Fibroblast of lung (primary cell): ENCODE results near the gene DIO3. TPM values are rescaled to one million over a fixed set of nuclear protein-coding genes. Genes with fewer than 3 reads are reported as not detected.

Experiments used
- DNase-seq, 2 donors: peaks; one replicate each; pipeline versions ENCODE4 v3.0.0 to v3.0.0-alpha.2; 2010; ENCODE audit warnings: low read depth in 2 of 2
- H2AFZ ChIP-seq: 2 replicates; pipeline ENCODE4 v1.5.1; 2012; ENCODE audit warnings: low read length, control low read depth, inconsistent platforms
- H3K27ac ChIP-seq: 2 replicates; pipeline ENCODE4 v1.5.1; 2011; ENCODE audit warnings: low read length, control low read depth; ENCODE audit not compliant: insufficient read depth
- H3K27me3 ChIP-seq: 2 replicates; pipeline ENCODE4 v1.5.1; 2011; ENCODE audit warnings: mild to moderate bottlenecking, low read length; ENCODE audit not compliant: control insufficient read depth, insufficient read depth
- H3K36me3 ChIP-seq: 2 replicates; pipeline ENCODE4 v1.5.1; 2011; ENCODE audit warnings: low read length; ENCODE audit not compliant: control insufficient read depth, insufficient read depth
- H3K4me1 ChIP-seq: 2 replicates; pipeline ENCODE4 v1.5.1; 2011; ENCODE audit warnings: low read length; ENCODE audit not compliant: control insufficient read depth, insufficient read depth; ENCODE audit errors: extremely low read depth
- H3K4me2 ChIP-seq: 2 replicates; pipeline ENCODE4 v1.5.1; 2011; ENCODE audit warnings: low read length, control low read depth; ENCODE audit not compliant: insufficient read depth; ENCODE audit errors: extremely low read depth
- H3K4me3 ChIP-seq, 4 experiments: fragments of 200-600 bp in 1 of 4; sonication (generic) in 1 of 4; replicated peaks in 1 of 4; 2 replicates each; pipeline ENCODE4 v1.5.1; 2011 to 2016; ENCODE audit warnings: low read length in 4 of 4, low read depth in 3 of 4, mild to moderate bottlenecking in 3 of 4, control low read depth in 2 of 4, inconsistent platforms in 1 of 4, mixed read lengths in 1 of 4; ENCODE audit not compliant: insufficient read depth in 1 of 4; ENCODE audit errors: control extremely low read depth in 1 of 4
- H3K79me2 ChIP-seq: 2 replicates; pipeline ENCODE4 v1.5.1; 2012; ENCODE audit warnings: mild to moderate bottlenecking, low read length, inconsistent platforms; ENCODE audit not compliant: control insufficient read depth, insufficient read depth
- H3K9ac ChIP-seq: 2 replicates; pipeline ENCODE4 v1.5.1; 2011; ENCODE audit warnings: mild to moderate bottlenecking, low read length, control low read depth; ENCODE audit not compliant: insufficient read depth
- H3K9me3 ChIP-seq: 2 replicates; pipeline ENCODE4 v1.5.1; 2012; ENCODE audit warnings: low read depth, low read length; ENCODE audit not compliant: control insufficient read depth, insufficient read depth
- H4K20me1 ChIP-seq: 2 replicates; pipeline ENCODE4 v1.5.1; 2011; ENCODE audit warnings: low read length; ENCODE audit not compliant: control insufficient read depth, insufficient read depth; ENCODE audit errors: extremely low read depth
- CTCF ChIP-seq, 2 donors: IDR thresholded peaks in 1 of 2; conservative IDR thresholded peaks in 1 of 2; 1 replicate in 1 of 2; 2 replicates in 1 of 2; pipeline ENCODE4 v1.5.1; 2011 to 2012; ENCODE audit warnings: low read length in 2 of 2, control low read depth in 1 of 2, inconsistent platforms in 1 of 2, low read depth in 1 of 2, mild to moderate bottlenecking in 1 of 2
- EZH2 ChIP-seq: IDR thresholded peaks from 2 replicates; pipeline ENCODE4 v1.5.1; 2012; ENCODE audit warnings: low read length, control low read depth, mild to moderate bottlenecking; ENCODE audit errors: missing control alignments
- polyA plus RNA-seq, 2 donors: library from polyadenylated mRNA; depleted of rRNA in 1 of 2; stranded (reverse) in 1 of 2; unstranded in 1 of 2; fragments of >200 nt; gene quantifications; 2 replicates each; pipeline ENCODE4 v1.2.1, GENCODE V29; 2011 to 2012; ENCODE audit warnings: missing spikeins in 1 of 2
- total RNA-seq: library from RNA; depleted of rRNA; stranded (reverse); fragments of >200 nt; gene quantifications from 2 replicates; pipeline ENCODE4 v1.2.1, GENCODE V29; 2014

DIO3 gene
- total and polyA plus RNA-seq, 2 donors (not counting 1 experiment from before 2014, with no cell fraction given) = 0.17 TPM; not detected in 1

DNA sequence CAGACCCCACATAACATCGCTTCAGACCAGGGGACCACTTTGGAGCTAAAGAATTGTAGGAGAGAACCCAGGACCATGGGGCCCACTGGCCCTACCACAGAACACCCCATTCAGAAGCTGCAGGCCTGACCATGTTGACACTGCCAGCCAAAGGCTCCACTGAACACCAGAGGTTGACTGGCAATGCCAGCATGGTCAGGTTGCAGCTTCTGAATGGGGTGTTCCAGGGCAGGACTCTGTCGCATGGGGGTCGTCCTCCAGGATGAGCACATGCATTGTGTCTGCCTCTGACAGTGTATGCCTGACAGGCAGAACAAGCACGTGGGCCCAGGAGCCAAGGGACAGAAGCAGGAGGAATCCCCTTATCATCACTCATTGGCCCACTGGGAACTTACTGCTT lies 34.1 kb downstream of the DIO3 start:
- no peaks in the 10 kb centered on the region for H4K20me1 ChIP-seq
- H3K4me3 ChIP-seq = no peak overlapping the region
- H3K4me1 ChIP-seq = no peaks in the 10 kb centered on the region
- no peaks in the 10 kb centered on the region for H3K9me3 ChIP-seq
- H3K27me3 ChIP-seq = no peaks in the 10 kb centered on the region
- no peak for DNase-seq
- TF ChIP-seq EZH2 (no peak), CTCF (conservative IDR thresholded peaks at IDR 0.05 in 1 of 2, IDR thresholded peaks at IDR 0.05 in 1 of 2; ENCODE audit: low read depth in 1 of 2, low read length in 2 of 2) (no peak)
- H3K4me2 ChIP-seq = no peak overlapping the region
- no peaks in the 10 kb centered on the region for H3K36me3 ChIP-seq
- no peak overlapping the region for H3K27ac ChIP-seq
- H3K9ac ChIP-seq = no peak overlapping the region
- H3K79me2 ChIP-seq = no peaks in the 10 kb centered on the region
- no peak overlapping the region for H2AFZ ChIP-seq

- Histone ChIP-seq H3K27me3 (no peaks in the 10 kb centered on the region), H2AFZ (no peak overlapping the region), H3K9me3 (no peaks in the 10 kb centered on the region), H3K36me3 (no peaks in the 10 kb centered on the region), H3K79me2 (no peaks in the 10 kb centered on the region), H4K20me1 (no peaks in the 10 kb centered on the region), H3K9ac (no peak overlapping the region), H3K4me3 (no peak overlapping the region), H3K27ac (no peak overlapping the region), H3K4me2 (no peak overlapping the region), H3K4me1 (no peaks in the 10 kb centered on the region)
- DNase-seq = no peak
- TF ChIP-seq EZH2 (no peak), CTCF (conservative IDR thresholded peaks at IDR 0.05 in 1 of 2, IDR thresholded peaks at IDR 0.05 in 1 of 2; ENCODE audit: low read depth in 1 of 2, low read length in 2 of 2) (no peak)
Measured at GRCh38 chr14:101595887-101596721, 34.8 kb downstream of the DIO3 start.

GRCh38 chr14:101596742-101597141 lies 35.4 kb downstream of the DIO3 start:
- no peak for DNase-seq
- TF ChIP-seq EZH2 (no peak), CTCF (conservative IDR thresholded peaks at IDR 0.05 in 1 of 2, IDR thresholded peaks at IDR 0.05 in 1 of 2; ENCODE audit: low read depth in 1 of 2, low read length in 2 of 2) (no peak)

More at GRCh38 chr14:101596742-101597141, 35.4 kb downstream of the DIO3 start:
- no peaks in the 10 kb centered on the region for H4K20me1 ChIP-seq
- no peaks in the 10 kb centered on the region for H3K36me3 ChIP-seq
- no peak overlapping the region for H2AFZ ChIP-seq
- H3K4me3 ChIP-seq = no peak overlapping the region
- no peaks in the 10 kb centered on the region for H3K4me1 ChIP-seq
- H3K9me3 ChIP-seq = no peaks in the 10 kb centered on the region
- H3K9ac ChIP-seq = no peak overlapping the region
- H3K79me2 ChIP-seq = no peaks in the 10 kb centered on the region
- H3K4me2 ChIP-seq = no peak overlapping the region
- H3K27me3 ChIP-seq = no peaks in the 10 kb centered on the region
- H3K27ac ChIP-seq = no peak overlapping the region
